Inflammatory macrophage treated with lipopolysaccharide for 4 hours (primary cell): ENCODE results near the gene GAGE10.
A peak's percentile ranks its signal among the peaks of the same experiment; 100 is the strongest.

Source experiments
- DNase-seq: peaks from one replicate; pipeline ENCODE4 v3.0.0-alpha.2; 2020

GAGE10 gene

GRCh38 chrX:49303346-49303745 lies at the start of gene GAGE10:
GAGE10 (plus strand) TSS chrX:49303646; CDS start chrX:49304860, 1,214 bp downstream.
- DNase-seq = no peak

GRCh38 chrX:49254639-49255038 lies 48.8 kb upstream of the GAGE10 start:
- DNase-seq = no peak

GRCh38 chrX:49256268-49256995 lies 47.0 kb upstream of the GAGE10 start:
- DNase-seq = no peak

- DNase-seq = no peak
These were observed 46.2 kb upstream of the GAGE10 start for GRCh38 chrX:49257074-49257790.

GRCh38 chrX:49257846-49258748 lies 45.3 kb upstream of the GAGE10 start:
- no peak for DNase-seq

GRCh38 chrX:49258749-49259124 lies 44.7 kb upstream of the GAGE10 start:
- no peak for DNase-seq

- no peak for DNase-seq
These were observed 43.0 kb upstream of the GAGE10 start for GRCh38 chrX:49260221-49260985.

GRCh38 chrX:49262603-49263002 lies 40.8 kb upstream of the GAGE10 start:
- no peak for DNase-seq

- no peak for DNase-seq
These were observed 39.8 kb upstream of the GAGE10 start for GRCh38 chrX:49263631-49264030.

GRCh38 chrX:49264460-49264859 lies 39.0 kb upstream of the GAGE10 start, which contains the start of gene FOXP3:
FOXP3 (minus strand) TSS chrX:49264710; CDS start chrX:49258505, 6,205 bp downstream.
- no peak for DNase-seq

GRCh38 chrX:49266523-49267445 lies 36.7 kb upstream of the GAGE10 start:
- DNase-seq = no peak

GRCh38 chrX:49268702-49269009 lies 34.8 kb upstream of the GAGE10 start:
- DNase-seq = no peak

GRCh38 chrX:49269010-49269766 lies 34.3 kb upstream of the GAGE10 start:
- peak; percentile 97 for DNase-seq

- DNase-seq = no peak
These were observed 33.6 kb upstream of the GAGE10 start, which contains the start of gene PPP1R3F for GRCh38 chrX:49269767-49270248. PPP1R3F (plus strand) TSS chrX:49269793; CDS start chrX:49269870, 77 bp downstream.

- no peak for DNase-seq
These were observed 33.1 kb upstream of the GAGE10 start for GRCh38 chrX:49270249-49270921.

- no peak for DNase-seq
These were observed 32.1 kb upstream of the GAGE10 start for GRCh38 chrX:49271341-49271740.

GRCh38 chrX:49272421-49272820 lies 31.0 kb upstream of the GAGE10 start:
- no peak for DNase-seq

GRCh38 chrX:49273181-49273727 lies 30.2 kb upstream of the GAGE10 start:
- no peak for DNase-seq

- no peak for DNase-seq
These were observed 27.2 kb upstream of the GAGE10 start for GRCh38 chrX:49276207-49276606.
